ENCODE measurements around the gene KCNH1.
"Not testable (repeated sequence)": the region's sequence is repeated elsewhere in the genome, so short reads cannot be mapped to it uniquely, and the experiment has no call there.

The KCNH1 gene

GRCh38 chr1:211007830-211008229 lies 126.1 kb downstream of the KCNH1 start:
- no peak for DNase-seq (ENCODE audit: low spot score)

GRCh38 chr1:210995931-210996330 lies 138.0 kb downstream of the KCNH1 start:
- not testable (repeated sequence) for DNase-seq (ENCODE audit: low spot score)

- DNase-seq (ENCODE audit: low spot score): no peak
These were observed 141.1 kb downstream of the KCNH1 start for GRCh38 chr1:210992837-210993236.

- DNase-seq (ENCODE audit: low spot score): no peak
These were observed 144.0 kb downstream of the KCNH1 start for GRCh38 chr1:210989905-210990304.

GRCh38 chr1:210981490-210981889 lies 152.5 kb downstream of the KCNH1 start:
- no peak for DNase-seq (ENCODE audit: low spot score)

GRCh38 chr1:210980082-210980481 lies 153.9 kb downstream of the KCNH1 start:
- no peak for DNase-seq (ENCODE audit: low spot score)

GRCh38 chr1:210978974-210979354 lies 155.0 kb downstream of the KCNH1 start:
- DNase-seq (ENCODE audit: low spot score): no peak

GRCh38 chr1:210978316-210978973 lies 155.5 kb downstream of the KCNH1 start:
- no peak for DNase-seq (ENCODE audit: low spot score)

GRCh38 chr1:210951279-210951678 lies 182.7 kb downstream of the KCNH1 start:
- no peak for DNase-seq (ENCODE audit: low spot score)

GRCh38 chr1:210949940-210950546 lies 183.9 kb downstream of the KCNH1 start:
- not testable (repeated sequence) for DNase-seq (ENCODE audit: low spot score)

GRCh38 chr1:210949489-210949888 lies 184.5 kb downstream of the KCNH1 start:
- no peak for DNase-seq (ENCODE audit: low spot score)

- no peak for DNase-seq (ENCODE audit: low spot score)
These were observed 184.9 kb downstream of the KCNH1 start for GRCh38 chr1:210949039-210949438.

GRCh38 chr1:210944252-210944651 lies 189.7 kb downstream of the KCNH1 start:
- no peak for DNase-seq (ENCODE audit: low spot score)

GRCh38 chr1:210942513-210942912 lies 191.4 kb downstream of the KCNH1 start:
- no peak for DNase-seq (ENCODE audit: low spot score)

GRCh38 chr1:210940081-210940617 lies 193.8 kb downstream of the KCNH1 start:
- DNase-seq (ENCODE audit: low spot score): no peak

- no peak for DNase-seq (ENCODE audit: low spot score)
These were observed 195.5 kb downstream of the KCNH1 start for GRCh38 chr1:210938416-210938925.

GRCh38 chr1:210937846-210938245 lies 196.1 kb downstream of the KCNH1 start:
- no peak for DNase-seq (ENCODE audit: low spot score)

- no peak for DNase-seq (ENCODE audit: low spot score)
These were observed 198.0 kb downstream of the KCNH1 start for GRCh38 chr1:210935905-210936304.

- DNase-seq (ENCODE audit: low spot score): no peak
These were observed 201.8 kb downstream of the KCNH1 start for GRCh38 chr1:210932104-210932503.

GRCh38 chr1:210922666-210923065 lies 211.3 kb downstream of the KCNH1 start:
- no peak for DNase-seq (ENCODE audit: low spot score)

- DNase-seq (ENCODE audit: low spot score): no peak
These were observed 212.9 kb downstream of the KCNH1 start for GRCh38 chr1:210920716-210921694.

- DNase-seq (ENCODE audit: low spot score): no peak
These were observed 213.7 kb downstream of the KCNH1 start for GRCh38 chr1:210920258-210920657.

All from hematopoietic multipotent progenitor cell treated with erythropoietin and hydrocortisone succinate and interleukin-3 and kit ligand, for 17 days (in vitro differentiated cells).